HepG2 (cell line): Measurements from ENCODE around the gene ZNF486. TPM values are rescaled to one million over a fixed set of nuclear protein-coding genes. Genes with fewer than 3 reads are reported as not detected.

Experiments
- ATAC-seq: fragments of 200-7000 bp; cut with Tn5 transposase; 3 replicates; pipeline ENCODE4 v1.9.1; 2020; ENCODE audit warnings: mild to moderate bottlenecking, moderate library complexity
- BruUV-seq: library from RNA; stranded (reverse); fragments of 400-500 nt; replicated peaks from 2 replicates; lab custom pipeline; 2021; lab: Mats Ljungman, UMichigan
- CTCF ChIA-PET: fragments of 300-600 bp; formaldehyde crosslinking; extraction: SDS; loops from one replicate; lab custom pipeline; 2021; ENCODE audit warnings: low total read pairs, inconsistent platforms, low intra/inter-chr PET ratio; lab: Yijun Ruan, JAX
- POLR2A ChIA-PET: fragments of 350-600 bp; sonication (Branson Sonifier 250); formaldehyde crosslinking; loops from one replicate; lab custom pipeline; 2020; ENCODE audit warnings: antibody characterized with exemption, inconsistent platforms; lab: Yijun Ruan, JAX
- DNase-seq: peaks from one replicate; pipeline ENCODE4 v3.0.0-alpha.2; 2015; ENCODE audit warnings: low spot score
- FAIRE-seq: peaks from 3 replicates; lab custom pipeline; 2011; peaks lifted over from hg19 to GRCh38; lab: Jason Lieb, UNC
- H2AFZ ChIP-seq: one replicate; pipeline ENCODE4 v1.6.1; 2011; ENCODE audit warnings: low read length, inconsistent platforms
- H3K27ac ChIP-seq: fragments of 300-600 bp; 3 replicates; pipeline ENCODE4 v1.8.0; 2011; ENCODE audit warnings: mixed run types, mild to moderate bottlenecking, mixed read lengths, low read length, inconsistent platforms; ENCODE audit not compliant: insufficient read depth; ENCODE audit errors: extremely low read length
- H3K27me3 ChIP-seq, 2 experiments: fragments of 200-600 bp in 1 of 2; 2 replicates in 1 of 2; 3 replicates in 1 of 2; pipeline versions ENCODE4 v1.6.0 to v1.8.0; 2011; ENCODE audit warnings: low read length in 2 of 2, mild to moderate bottlenecking in 2 of 2, moderate library complexity in 2 of 2, inconsistent platforms in 1 of 2; ENCODE audit not compliant: insufficient read depth in 2 of 2, control insufficient read depth in 1 of 2
- H3K36me3 ChIP-seq, 2 experiments: fragments of 200-600 bp in 1 of 2; replicated peaks in 1 of 2; 2 replicates in 1 of 2; 3 replicates in 1 of 2; pipeline versions ENCODE4 v1.5.1 to v1.8.0; 2011; ENCODE audit warnings: low read length in 2 of 2, inconsistent platforms in 1 of 2; ENCODE audit not compliant: insufficient read depth in 2 of 2, control insufficient read depth in 1 of 2
- H3K4me1 ChIP-seq: 2 replicates; pipeline ENCODE4 v1.5.1; 2012; ENCODE audit warnings: low read length, inconsistent platforms; ENCODE audit not compliant: insufficient read depth
- H3K4me2 ChIP-seq: 2 replicates; pipeline ENCODE4 v1.6.0; 2011; ENCODE audit warnings: low read depth, low read length, inconsistent platforms
- H3K4me3 ChIP-seq, 3 experiments: fragments of 200-600 bp in 1 of 3; sonication (generic), shearing (Covaris generic) in 1 of 3; replicated peaks in 1 of 3; 2 replicates each; pipeline ENCODE4 v1.5.1; 2011 to 2016; ENCODE audit warnings: low read length in 3 of 3, inconsistent platforms in 2 of 3, low read depth in 2 of 3, mild to moderate bottlenecking in 2 of 3, control low read depth in 1 of 3, mixed read lengths in 1 of 3; ENCODE audit not compliant: insufficient read depth in 1 of 3
- H3K79me2 ChIP-seq: one replicate; pipeline ENCODE4 v1.6.1; 2011; ENCODE audit warnings: low read length, inconsistent platforms; ENCODE audit not compliant: insufficient read depth
- H3K9ac ChIP-seq: 2 replicates; pipeline ENCODE4 v1.6.0; 2011; ENCODE audit warnings: mild to moderate bottlenecking, low read depth, low read length, inconsistent platforms; ENCODE audit not compliant: insufficient read depth
- H3K9me3 ChIP-seq: 2 replicates; pipeline ENCODE4 v1.5.1; 2012; ENCODE audit warnings: mild to moderate bottlenecking, low read length
- H4K20me1 ChIP-seq: 2 replicates; pipeline ENCODE4 v1.6.0; 2011; ENCODE audit warnings: inconsistent platforms, mild to moderate bottlenecking, low read length, moderate library complexity; ENCODE audit not compliant: insufficient read depth
- ARHGAP35 ChIP-seq: sonication (generic); formaldehyde crosslinking; IDR thresholded peaks from 2 replicates; pipeline ENCODE4 v1.9.0; 2022; ENCODE audit warnings: mild to moderate bottlenecking, inconsistent platforms, moderate library complexity, missing genetic modification reagents, borderline replicate concordance
- ARID4A ChIP-seq: sonication (generic); formaldehyde crosslinking; IDR thresholded peaks from 2 replicates; pipeline ENCODE4 v1.5.0; 2020; ENCODE audit warnings: mild to moderate bottlenecking, missing genetic modification reagents, borderline replicate concordance
- ATF7 ChIP-seq, 2 experiments: fragments of 450-650 bp in 1 of 2; sonication (generic) in 1 of 2; formaldehyde crosslinking in 1 of 2; IDR thresholded peaks; 2 replicates each; pipeline versions ENCODE4 v1.4.0 to v1.6.1; 2016 to 2020; ENCODE audit warnings: antibody characterized with exemption in 1 of 2, mild to moderate bottlenecking in 1 of 2, missing genetic modification reagents in 1 of 2
- CHD4 ChIP-seq: fragments of 200-600 bp; sonication (generic); IDR thresholded peaks from 2 replicates; pipeline ENCODE4 v1.7.0; 2017; ENCODE audit warnings: mild to moderate bottlenecking, low read length, borderline replicate concordance
- ETV6 ChIP-seq: sonication (generic); formaldehyde crosslinking; conservative IDR thresholded peaks from 2 replicates; pipeline ENCODE4 v1.4.0; 2020; ENCODE audit warnings: missing genetic modification reagents
- FOXA3 ChIP-seq: IDR thresholded peaks from 2 replicates; pipeline ENCODE4 v1.6.1; 2016; ENCODE audit warnings: missing genetic modification reagents, missing compliant biosample characterization
- KAT2B ChIP-seq: fragments of 150-350 bp; IDR thresholded peaks from 2 replicates; pipeline ENCODE4 v1.6.1; 2014; ENCODE audit warnings: low read depth, low read length, borderline replicate concordance
- MED8 ChIP-seq: sonication (generic); formaldehyde crosslinking; IDR thresholded peaks from 2 replicates; pipeline ENCODE4 v1.8.1; 2023; ENCODE audit warnings: mild to moderate bottlenecking, missing genetic modification reagents; ENCODE audit not compliant: insufficient replicate concordance
- MEF2D ChIP-seq: sonication (generic); formaldehyde crosslinking; IDR thresholded peaks from 2 replicates; pipeline ENCODE4 v1.5.1; 2020; ENCODE audit warnings: mild to moderate bottlenecking, missing genetic modification reagents
- NCOA5 ChIP-seq: sonication (generic); formaldehyde crosslinking; IDR thresholded peaks from 2 replicates; pipeline ENCODE4 v1.4.0; 2020; ENCODE audit warnings: missing genetic modification reagents
- SAP130 ChIP-seq: IDR thresholded peaks from 2 replicates; pipeline ENCODE4 v1.6.1; 2016; ENCODE audit warnings: low read depth
- TFDP1 ChIP-seq: IDR thresholded peaks from 2 replicates; pipeline ENCODE4 v1.6.1; 2016; ENCODE audit warnings: missing compliant biosample characterization, missing genetic modification reagents, borderline replicate concordance
- ZFP41 ChIP-seq: sonication (generic); formaldehyde crosslinking; IDR thresholded peaks from 2 replicates; pipeline ENCODE4 v1.4.0; 2020; ENCODE audit warnings: mild to moderate bottlenecking, missing genetic modification reagents, borderline replicate concordance
- ZNF143 ChIP-seq: sonication (generic); formaldehyde crosslinking; IDR thresholded peaks from 2 replicates; pipeline ENCODE4 v1.4.0; 2020; ENCODE audit warnings: missing genetic modification reagents
- ZNF331 ChIP-seq: sonication (generic); formaldehyde crosslinking; IDR thresholded peaks from 2 replicates; pipeline ENCODE4 v1.4.0; 2020; ENCODE audit warnings: missing genetic modification reagents
- ZNF567 ChIP-seq: sonication (generic); formaldehyde crosslinking; IDR thresholded peaks from 2 replicates; pipeline ENCODE4 v1.8.1; 2023; ENCODE audit warnings: mild to moderate bottlenecking, missing genetic modification reagents, borderline replicate concordance
- WGBS: methylation state at CpG from one replicate; pipeline ENCODE4 v1.1.6; 2017; ENCODE audit warnings: low lambda C conversion rate; 5-methylcytosine and 5-hydroxymethylcytosine counted together
- in situ Hi-C: cut with HindIII; loops from 2 replicates; pipeline ENCODE4 v1.10.0; 2017; ENCODE audit warnings: low pct_unique_long_range_greater_than_20kb; ENCODE audit not compliant: extremely low pct_ligation_motif_present
- intact Hi-C: fragments of 100-400 bp; cut with micrococcal nuclease; formaldehyde crosslinking; loops from one replicate; pipeline ENCODE4 v1.10.0; 2022; ENCODE audit not compliant: unreplicated experiment
- polyA plus RNA-seq, 8 experiments: library from polyadenylated mRNA; depleted of rRNA in 3 of 8; stranded (reverse) in 7 of 8; unstranded in 1 of 8; fragments of >200 nt; fragmentation: Illumina TruSeq in 4 of 8; extraction: Trizol in 4 of 8; gene quantifications; 2 replicates each; pipeline versions ENCODE4 v1.2.1 to v1.2.3, GENCODE V29; 2011 to 2016; ENCODE audit warnings: low read depth in 4 of 8, missing spikeins in 1 of 8, mixed read lengths in 1 of 8; ENCODE audit not compliant: insufficient read depth in 1 of 8
- total RNA-seq, 5 experiments: library from RNA; depleted of rRNA; stranded (reverse); fragments of >200 nt; fragmentation: Illumina TruSeq; extraction: Trizol; gene quantifications; 2 replicates each; pipeline ENCODE4 v1.2.3, GENCODE V29; 2016; ENCODE audit warnings: low read depth in 1 of 5

The ZNF486 gene
- total and polyA plus RNA-seq, 2 of the 13 experiments (the other 11 are each of a cell fraction or from before 2014, with no cell fraction given) = 0.70 to 2.1 TPM

- 30% methylated on average over 8 of the region's 8 CpGs for WGBS
- no peaks in the 10 kb centered on the region for H3K4me1 ChIP-seq
- intact Hi-C loops = no loop called here
- in situ Hi-C loops = no loop called here
- H2AFZ ChIP-seq = no peak overlapping the region
- no peak overlapping the region for H3K4me3 ChIP-seq
- ATAC-seq (no peak), DNase-seq (no peak), FAIRE-seq (no peak)
- no peak overlapping the region for H3K4me2 ChIP-seq
- no peak overlapping the region for H3K9ac ChIP-seq
- H3K79me2 ChIP-seq = no peaks in the 10 kb centered on the region
- no TSS peak for BruUV-seq
- TF ChIP-seq CHD4 (no peak), ZNF143 (no peak), MEF2D (CRISPR knock-in tag) (no peak), TFDP1 (CRISPR knock-in tag) (no peak), ZNF567 (CRISPR knock-in tag) (no peak), SAP130 (CRISPR knock-in tag) (no peak), ZNF331 (no peak), KAT2B (no peak), MED8 (CRISPR knock-in tag) (no peak), ARID4A (no peak), ZFP41 (CRISPR knock-in tag) (no peak), ARHGAP35 (no peak), ETV6 (CRISPR knock-in tag) (no peak), NCOA5 (CRISPR knock-in tag) (no peak), ATF7 (IDR thresholded peaks at IDR 0.05) (no peak), ATF7 (CRISPR knock-in tag; IDR thresholded peaks at IDR 0.05) (no peak), FOXA3 (no peak)
- no peaks in the 10 kb centered on the region for H3K27me3 ChIP-seq
- POLR2A ChIA-PET = no interaction called here
- CTCF ChIA-PET = no interaction called here
- no peaks in the 10 kb centered on the region for H4K20me1 ChIP-seq
- no peak overlapping the region for H3K27ac ChIP-seq
- H3K36me3 ChIP-seq = no peaks in the 10 kb centered on the region
- peaks cover 70% of the 10 kb centered on the region for H3K9me3 ChIP-seq
Observed at GRCh38 chr19:20235156-20235555, 68.1 kb downstream of the ZNF486 start.
